ENCODE data around the gene RIPPLY3.

DNA sequence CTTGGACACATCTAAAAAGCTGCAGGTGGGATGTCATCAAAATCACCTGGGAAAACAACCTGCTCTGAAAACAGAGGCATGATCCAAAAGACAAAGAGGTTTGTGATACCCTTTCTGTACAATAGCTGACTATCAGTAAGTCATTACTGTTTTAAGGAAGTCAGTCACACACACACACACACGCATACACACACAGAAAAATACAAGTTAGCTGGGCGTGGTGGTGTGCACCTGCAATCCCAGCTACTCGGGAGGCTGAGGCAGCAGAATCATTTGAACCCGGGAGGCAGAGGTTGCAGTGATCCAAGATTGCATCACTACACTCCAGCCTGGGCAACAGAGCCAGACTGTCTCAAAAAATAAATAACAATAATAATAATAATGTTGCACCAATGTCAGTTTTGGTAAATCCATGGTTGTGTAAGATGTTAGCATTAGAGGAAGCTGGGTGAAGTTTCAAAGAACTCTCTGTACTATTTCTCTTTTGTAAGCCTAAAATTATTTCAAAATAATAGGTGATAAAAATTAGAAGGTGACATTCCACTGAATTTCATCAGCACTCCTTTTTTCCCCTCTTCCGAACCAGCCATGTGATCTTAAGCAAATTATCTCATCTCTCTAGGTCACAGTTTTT, 30.2 kb upstream of the RIPPLY3 start:
- TF ChIP-seq, protein P1, sequence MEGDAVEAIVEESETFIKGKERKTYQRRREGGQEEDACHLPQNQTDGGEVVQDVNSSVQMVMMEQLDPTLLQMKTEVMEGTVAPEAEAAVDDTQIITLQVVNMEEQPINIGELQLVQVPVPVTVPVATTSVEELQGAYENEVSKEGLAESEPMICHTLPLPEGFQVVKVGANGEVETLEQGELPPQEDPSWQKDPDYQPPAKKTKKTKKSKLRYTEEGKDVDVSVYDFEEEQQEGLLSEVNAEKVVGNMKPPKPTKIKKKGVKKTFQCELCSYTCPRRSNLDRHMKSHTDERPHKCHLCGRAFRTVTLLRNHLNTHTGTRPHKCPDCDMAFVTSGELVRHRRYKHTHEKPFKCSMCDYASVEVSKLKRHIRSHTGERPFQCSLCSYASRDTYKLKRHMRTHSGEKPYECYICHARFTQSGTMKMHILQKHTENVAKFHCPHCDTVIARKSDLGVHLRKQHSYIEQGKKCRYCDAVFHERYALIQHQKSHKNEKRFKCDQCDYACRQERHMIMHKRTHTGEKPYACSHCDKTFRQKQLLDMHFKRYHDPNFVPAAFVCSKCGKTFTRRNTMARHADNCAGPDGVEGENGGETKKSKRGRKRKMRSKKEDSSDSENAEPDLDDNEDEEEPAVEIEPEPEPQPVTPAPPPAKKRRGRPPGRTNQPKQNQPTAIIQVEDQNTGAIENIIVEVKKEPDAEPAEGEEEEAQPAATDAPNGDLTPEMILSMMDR (IDR thresholded peaks at IDR 0.05): no peak
- TF ChIP-seq POLR2A (IDR thresholded peaks at IDR 0.05) (no peak), POLR2AphosphoS5 (IDR thresholded peaks at IDR 0.05) (no peak), EP300 (IDR thresholded peaks at IDR 0.05) (no peak)
